Motor neuron (in vitro differentiated cells): ENCODE measurements around the gene GINM1. TPM values are rescaled to one million over a fixed set of nuclear protein-coding genes. Genes with fewer than 3 reads are reported as not detected.

ENCODE experiments used
- ATAC-seq, 8 experiments: fragments of 200-7000 bp; cut with Tn5 transposase; replicated peaks in 6 of 8; 2 replicates each; pipeline ENCODE4 v1.8.0; 2021; ENCODE audit warnings: mild to moderate bottlenecking in 8 of 8, moderate library complexity in 8 of 8
- H3K27ac ChIP-seq, 2 donors: fragments of 250-450 bp; sonication (Bioruptor Pico); 2 replicates each; pipeline ENCODE4 v1.9.0; 2021; ENCODE audit warnings: antibody characterized with exemption in 2 of 2, mild to moderate bottlenecking in 2 of 2, moderate library complexity in 1 of 2
- H3K4me1 ChIP-seq, 2 donors: fragments of 250-450 bp; sonication (Bioruptor Pico); replicated peaks in 1 of 2; 2 replicates each; pipeline ENCODE4 v1.6.1; 2021; ENCODE audit warnings: antibody characterized with exemption in 2 of 2, mild to moderate bottlenecking in 2 of 2, moderate library complexity in 1 of 2
- H3K4me3 ChIP-seq, 5 donors: fragments of 250-450 bp; sonication (Bioruptor Pico); 2 replicates each; pipeline ENCODE4 v1.9.0; 2021; ENCODE audit warnings: antibody characterized with exemption in 5 of 5, mild to moderate bottlenecking in 5 of 5, moderate library complexity in 4 of 5
- WGBS, 10 experiments: fragments of 450-650 bp; shearing (Covaris generic); methylation state at CpG; one replicate each; pipeline ENCODE4 v1.0.0; 2022; 5-methylcytosine and 5-hydroxymethylcytosine counted together
- in situ Hi-C, 9 experiments: fragments of 400-800 bp; cut with MboI; loops; one replicate each; pipeline ENCODE4 v1.15.0; 2021; ENCODE audit warnings: low sequenced_read_pairs in 9 of 9, low pct_unique_long_range_greater_than_20kb in 2 of 9; ENCODE audit not compliant: unreplicated experiment in 9 of 9
- total RNA-seq, 8 experiments: library from RNA; unstranded; fragments of 300-600 nt; gene quantifications; 2 replicates each; pipeline versions ENCODE4 v1.2.3 to v1.2.4, GENCODE V29; 2022

GINM1 gene, protein sequence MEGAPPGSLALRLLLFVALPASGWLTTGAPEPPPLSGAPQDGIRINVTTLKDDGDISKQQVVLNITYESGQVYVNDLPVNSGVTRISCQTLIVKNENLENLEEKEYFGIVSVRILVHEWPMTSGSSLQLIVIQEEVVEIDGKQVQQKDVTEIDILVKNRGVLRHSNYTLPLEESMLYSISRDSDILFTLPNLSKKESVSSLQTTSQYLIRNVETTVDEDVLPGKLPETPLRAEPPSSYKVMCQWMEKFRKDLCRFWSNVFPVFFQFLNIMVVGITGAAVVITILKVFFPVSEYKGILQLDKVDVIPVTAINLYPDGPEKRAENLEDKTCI
- total RNA-seq, result 10 to 100 TPM; 15.2 to 63.7 (median 21.6) TPM

DNA sequence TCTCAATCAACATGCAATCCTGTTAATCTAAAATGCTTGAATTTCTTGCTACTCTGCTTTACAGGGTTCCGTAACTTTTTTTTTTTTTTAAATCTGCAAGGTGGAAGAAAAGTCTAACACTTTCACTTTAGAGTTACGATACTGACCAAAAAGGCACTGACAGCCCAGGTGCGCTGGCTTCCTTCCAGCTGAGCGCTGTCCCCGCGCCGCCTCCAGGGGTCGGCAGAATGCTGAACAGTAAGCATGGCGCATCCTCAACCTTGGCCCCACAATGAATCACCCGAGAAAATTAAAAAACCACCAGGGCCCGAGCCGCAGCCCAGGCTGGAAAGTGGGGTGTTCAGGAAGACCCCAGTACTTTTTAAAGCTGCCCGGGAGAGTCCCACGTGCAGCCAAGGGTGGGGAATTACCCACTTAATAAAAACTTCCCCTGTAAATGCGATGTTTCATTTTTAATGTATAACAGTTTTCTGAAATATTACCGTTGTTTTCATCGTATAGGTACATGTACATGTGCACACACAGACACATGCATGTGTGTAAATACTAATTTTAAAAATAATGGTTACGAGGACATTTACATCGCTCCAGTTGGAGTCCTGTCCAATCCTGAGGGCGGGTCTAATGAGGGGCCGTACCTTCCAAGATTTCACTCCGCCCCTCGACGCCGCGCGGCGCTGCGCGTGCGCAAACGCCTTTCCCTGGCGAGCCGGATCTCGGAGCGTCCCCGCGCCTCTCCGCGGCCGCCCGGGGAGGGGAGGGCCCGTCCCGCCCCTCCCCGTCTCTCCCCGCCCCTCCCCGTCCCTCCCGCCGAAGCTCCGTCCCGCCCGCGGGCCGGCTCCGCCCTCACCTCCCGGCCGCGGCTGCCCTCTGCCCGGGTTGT lies at the start of gene GINM1:
TSS of gene GINM1 (plus strand) at position 849 of the 883 bp plus-strand sequence. CDS start 40 bp downstream, outside the sequence.
- Histone ChIP-seq H3K27ac (peak within 1 kb of the TSS; percentile 67 to 85), H3K4me3 (peak within 1 kb of the TSS; percentile 79 to 94 (median 84)), H3K4me1 (peaks cover 6 to 9% of the 10 kb centered on the region in 2 donors)
- ATAC-seq, result peak; percentile 79 to 94 (median 91)
- WGBS, 10 experiments, result 0 to 27% (median 1%) methylated on average over 1 to 16 of the region's 59 CpGs; no CpG with 5 or more reads in 1 of the 10 experiments
- in situ Hi-C loops, result no loop called here

DNA sequence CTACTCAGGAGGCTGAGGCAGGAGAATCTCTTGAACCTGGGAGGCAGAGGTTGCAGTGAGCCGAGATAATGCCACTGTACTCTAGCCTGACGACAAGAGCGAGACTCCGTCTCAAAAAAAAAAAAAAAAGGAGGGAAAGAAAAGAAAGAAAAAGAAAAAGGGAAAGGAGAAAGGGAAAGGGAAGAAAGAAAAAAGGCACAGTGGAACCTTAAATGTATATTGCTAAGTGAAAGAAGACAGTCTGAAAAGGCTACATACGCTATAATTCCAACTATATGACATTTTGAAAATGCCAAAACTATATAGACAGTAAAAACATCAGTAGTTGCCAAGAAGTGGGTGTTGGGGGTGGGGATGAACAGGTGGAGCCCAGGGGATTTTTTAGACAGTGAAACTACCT lies 36.5 kb upstream of the GINM1 start:
- WGBS, 10 experiments, result 94 to 100% (median 100%) methylated on average over 1 to 5 of the region's 5 CpGs; no CpG with 5 or more reads in 3 of the 10 experiments
- H3K27ac ChIP-seq, result no peak overlapping the region
- ATAC-seq, result no peak
- no peak overlapping the region for H3K4me3 ChIP-seq
- in situ Hi-C loops, result no loop called here
- H3K4me1 ChIP-seq, result no peaks in the 10 kb centered on the region

DNA sequence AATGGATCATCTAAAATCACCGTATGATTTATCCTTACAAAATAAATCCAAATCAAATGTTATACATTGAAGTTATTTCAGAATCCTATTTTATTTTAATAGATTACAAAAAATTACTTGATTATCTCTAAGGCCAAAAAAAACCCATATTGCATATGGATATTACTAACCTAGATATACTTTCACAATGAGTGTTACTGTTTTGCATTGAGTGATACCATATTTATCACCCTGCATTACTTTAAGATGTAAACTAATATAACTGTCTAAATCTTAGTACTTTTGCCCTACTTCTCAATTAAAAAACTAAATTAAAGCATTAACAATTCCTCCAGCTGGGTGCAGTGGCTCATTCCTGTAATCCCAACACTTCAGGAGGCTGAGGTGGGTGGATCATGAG lies 31.4 kb upstream of the GINM1 start:
- ATAC-seq, result no peak
- Histone ChIP-seq H3K4me1 (no peaks in the 10 kb centered on the region), H3K4me3 (no peak overlapping the region), H3K27ac (no peak overlapping the region)
- WGBS, 10 experiments, result 81 to 100% (median 100%) methylated on average over 1 of the region's 1 CpG; no CpG with 5 or more reads in 1 of the 10 experiments
- in situ Hi-C loops, result no loop called here

DNA sequence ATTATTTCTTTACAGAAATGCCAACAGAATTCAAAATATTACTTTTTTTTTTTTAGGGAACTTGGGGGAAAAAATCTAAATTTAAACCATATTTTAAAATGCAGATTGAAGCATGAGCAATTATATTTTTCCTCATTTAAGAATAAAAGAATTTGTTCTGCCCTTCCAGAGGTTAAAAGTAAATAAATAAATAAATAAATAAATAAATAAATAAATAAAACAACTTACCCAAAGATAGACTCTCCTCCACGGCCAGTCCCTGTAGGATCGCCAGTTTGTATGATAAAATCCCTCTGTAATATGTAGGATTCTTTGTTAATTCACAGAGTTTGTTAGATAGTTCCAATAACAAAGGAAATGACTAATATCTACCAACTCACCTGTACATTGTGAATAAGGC lies 25.0 kb upstream of the GINM1 start:
- in situ Hi-C loops, result no loop called here
- Histone ChIP-seq H3K4me1 (peaks cover 7 to 16% of the 10 kb centered on the region in 2 donors), H3K4me3 (no peak overlapping the region), H3K27ac (no peak overlapping the region)
- ATAC-seq, result no peak
- 77 to 100% (median 95%) methylated on average over 2 of the region's 2 CpGs for WGBS, 10 experiments

DNA sequence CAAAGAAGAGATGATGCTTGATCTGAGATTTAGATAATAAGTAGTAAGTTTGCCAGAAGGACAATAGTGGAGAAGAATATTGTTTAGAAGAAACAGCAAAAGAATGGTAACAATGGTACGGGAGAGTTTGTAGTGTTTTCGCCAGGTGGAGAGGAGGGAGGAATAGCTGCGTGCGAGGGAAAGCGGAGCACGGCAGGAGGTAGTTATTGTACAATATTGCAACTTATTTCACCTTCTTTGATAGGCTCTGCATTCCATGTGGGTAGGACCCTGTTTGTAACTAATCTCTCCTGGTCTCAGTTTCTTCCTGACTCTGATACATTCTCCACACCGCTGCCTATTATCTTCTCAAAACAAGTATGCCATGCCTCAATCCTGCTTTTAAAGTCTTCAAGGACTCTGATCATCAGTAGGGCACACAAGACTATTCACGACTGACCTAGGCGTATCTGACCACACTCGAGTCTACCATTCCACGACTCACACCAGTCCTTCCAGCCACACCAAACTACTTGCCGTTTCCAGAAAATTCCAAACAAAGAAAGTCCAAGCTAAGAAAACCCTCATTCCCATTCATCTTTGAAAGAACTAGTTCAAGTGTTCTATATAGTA lies 21.4 kb upstream of the GINM1 start:
- in situ Hi-C loops, result no loop called here
- ATAC-seq, result peak in 5 of 8 experiments; percentile 1 to 8 (median 2)
- peaks cover 7 to 16% of the 10 kb centered on the region in 2 donors for H3K4me1 ChIP-seq
- peak overlapping the region; percentile 93 to 97 for H3K27ac ChIP-seq
- WGBS, 10 experiments, result 4 to 71% (median 28%) methylated on average over 1 to 12 of the region's 12 CpGs; no CpG with 5 or more reads in 1 of the 10 experiments
- peak overlapping the region; percentile 84 to 92 (median 91) for H3K4me3 ChIP-seq

DNA sequence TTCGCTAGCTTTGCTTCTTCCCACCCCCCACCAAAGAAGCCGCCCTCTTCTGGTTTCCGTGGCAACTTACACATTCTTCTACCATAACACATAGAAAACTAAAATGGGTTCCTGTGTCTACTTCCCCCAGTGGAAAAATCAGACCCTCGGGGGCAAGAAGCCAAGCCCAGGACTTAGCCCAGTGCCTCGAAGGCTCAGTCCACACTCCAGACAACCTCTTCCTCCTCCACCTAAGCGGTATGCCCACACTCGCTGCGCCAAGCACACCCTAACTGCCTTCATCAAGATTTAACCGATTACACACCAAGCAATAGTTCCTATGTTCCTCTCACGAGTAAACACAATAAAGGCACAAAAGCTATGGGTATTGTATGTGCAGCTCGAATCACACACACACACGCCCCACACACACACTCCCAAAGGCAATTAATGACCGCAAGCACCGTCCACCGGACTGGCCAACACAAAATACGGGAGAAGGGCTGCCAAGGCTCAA lies 20.9 kb upstream of the GINM1 start:
- Histone ChIP-seq H3K4me1 (peaks cover 7 to 16% of the 10 kb centered on the region in 2 donors), H3K27ac (peak overlapping the region; percentile 93 to 97), H3K4me3 (peak overlapping the region; percentile 84 to 92 (median 91))
- ATAC-seq, result peak; percentile 16 to 36 (median 30)
- 0% methylated on average over 1 to 15 of the region's 16 CpGs; no CpG with 5 or more reads in 2 of the 10 experiments for WGBS, 10 experiments
- in situ Hi-C loops, result no loop called here

DNA sequence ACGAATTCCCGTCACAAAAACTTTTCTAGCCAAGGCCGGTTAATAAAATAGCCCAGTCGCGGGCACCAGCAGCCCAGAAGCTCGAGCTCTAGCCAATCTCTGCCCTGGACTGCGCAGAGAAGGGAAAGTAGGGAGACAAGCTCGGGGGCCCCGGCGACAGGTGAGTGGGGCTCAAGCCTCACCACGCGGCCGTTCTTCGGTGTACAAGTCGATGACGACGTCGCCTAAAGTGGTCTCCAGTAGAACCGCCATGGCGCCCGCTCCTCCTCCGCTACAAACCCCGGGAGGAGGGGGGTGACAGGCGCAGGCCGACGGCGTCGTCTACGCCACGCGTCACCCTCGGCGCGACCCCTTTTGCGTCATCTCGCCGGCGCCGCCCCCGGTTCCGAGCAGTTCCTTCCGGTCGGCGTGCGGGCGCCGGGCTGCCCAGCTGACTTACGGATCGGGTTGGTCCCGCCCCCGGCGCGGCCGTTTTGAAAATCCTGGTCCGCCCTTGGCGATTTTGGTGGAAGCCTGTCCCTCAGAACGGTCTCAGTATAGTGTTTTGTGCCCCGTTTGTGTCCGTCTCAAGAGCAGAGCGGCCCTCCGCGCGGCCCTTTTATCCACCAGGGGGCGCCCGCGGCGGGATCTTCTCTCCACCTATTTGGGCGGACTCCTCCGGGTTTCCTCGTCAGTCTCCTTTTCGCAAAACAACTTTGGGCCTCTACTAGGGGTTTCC lies 20.3 kb upstream of the GINM1 start, which contains the start of gene PPIL4:
TSS of gene PPIL4 (minus strand) at position 290 of the 718 bp plus-strand sequence. CDS start at position 252, 38 bp downstream.
- WGBS, 10 experiments, result 0 to 2% (median 1%) methylated on average over 5 to 28 of the region's 71 CpGs; no CpG with 5 or more reads in 5 of the 10 experiments
- Histone ChIP-seq H3K4me1 (peaks cover 7 to 16% of the 10 kb centered on the region in 2 donors), H3K4me3 (peak within 1 kb of the TSS; percentile 84 to 92 (median 91)), H3K27ac (peak within 1 kb of the TSS; percentile 93 to 97)
- in situ Hi-C loops, result no loop called here
- peak; percentile 88 to 97 (median 94) for ATAC-seq

DNA sequence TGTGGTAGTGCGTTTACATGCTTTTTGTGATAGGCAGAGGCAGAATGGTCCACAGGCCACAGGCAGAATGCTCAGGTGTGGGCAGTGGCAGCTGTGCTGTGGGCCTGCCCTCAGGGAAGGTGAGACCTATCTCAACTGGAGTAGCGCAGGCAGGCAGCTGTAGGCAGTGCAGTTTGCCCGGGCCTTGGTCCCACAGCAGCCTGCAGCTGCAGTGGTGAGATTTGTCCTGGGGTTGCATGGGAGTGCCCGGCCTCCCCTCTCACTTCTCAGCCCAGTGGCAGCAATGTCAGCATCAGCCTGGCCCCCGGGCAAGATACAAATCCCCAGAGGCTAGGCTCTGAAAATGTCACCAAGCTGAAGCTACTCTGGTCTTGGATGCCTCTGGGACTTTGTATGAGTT lies 14.3 kb upstream of the GINM1 start:
- Histone ChIP-seq H3K4me1 (no peaks in the 10 kb centered on the region), H3K4me3 (no peak overlapping the region), H3K27ac (no peak overlapping the region)
- WGBS, 10 experiments, result 0 to 57% (median 40%) methylated on average over 1 to 3 of the region's 5 CpGs; no CpG with 5 or more reads in 4 of the 10 experiments
- in situ Hi-C loops, result no loop called here
- ATAC-seq, result no peak

DNA sequence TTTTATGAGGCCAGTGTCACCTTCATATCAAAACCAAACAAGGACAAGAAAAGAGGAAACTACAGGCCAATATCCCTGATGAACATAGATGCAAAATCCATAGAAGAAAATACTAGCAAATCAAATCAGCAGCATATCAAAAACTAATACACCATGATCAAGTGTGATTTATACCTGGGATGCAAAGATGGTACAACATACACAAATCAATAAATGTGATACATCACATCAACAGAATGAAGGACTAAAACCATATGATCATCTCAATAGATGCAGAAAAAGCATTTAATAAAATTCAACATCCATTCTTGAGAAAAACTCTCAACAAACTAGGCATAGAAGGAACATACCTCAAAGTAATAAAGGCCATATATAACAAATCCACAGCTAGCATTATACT lies 8.1 kb upstream of the GINM1 start:
- no peaks in the 10 kb centered on the region for H3K4me1 ChIP-seq
- no peak overlapping the region for H3K4me3 ChIP-seq
- no peak for ATAC-seq
- in situ Hi-C loops, result no loop called here
- H3K27ac ChIP-seq, result no peak overlapping the region

DNA sequence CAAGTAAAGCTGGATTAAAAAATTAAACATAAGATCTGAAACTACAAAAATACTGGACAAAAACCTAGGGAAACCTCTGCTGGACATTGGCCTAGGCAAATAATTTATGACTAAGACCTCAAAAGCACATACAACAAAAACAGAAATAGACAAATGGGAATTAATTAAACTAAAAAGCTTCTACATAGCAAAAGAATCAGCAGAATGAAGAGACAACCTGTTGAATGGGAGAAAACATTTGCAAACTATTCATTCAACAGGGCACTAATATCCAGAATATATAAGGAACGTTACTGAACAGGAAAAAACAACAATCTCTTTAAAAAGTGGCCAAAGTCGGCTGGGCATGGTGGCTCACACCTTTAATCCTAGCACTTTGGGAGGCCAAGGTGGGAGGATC lies 6.8 kb upstream of the GINM1 start:
- in situ Hi-C loops, result no loop called here
- no peak overlapping the region for H3K27ac ChIP-seq
- H3K4me1 ChIP-seq, result no peaks in the 10 kb centered on the region
- H3K4me3 ChIP-seq, result no peak overlapping the region
- WGBS, 10 experiments, result 35 to 100% (median 60%) methylated on average over 1 to 2 of the region's 2 CpGs; no CpG with 5 or more reads in 1 of the 10 experiments
- no peak for ATAC-seq

DNA sequence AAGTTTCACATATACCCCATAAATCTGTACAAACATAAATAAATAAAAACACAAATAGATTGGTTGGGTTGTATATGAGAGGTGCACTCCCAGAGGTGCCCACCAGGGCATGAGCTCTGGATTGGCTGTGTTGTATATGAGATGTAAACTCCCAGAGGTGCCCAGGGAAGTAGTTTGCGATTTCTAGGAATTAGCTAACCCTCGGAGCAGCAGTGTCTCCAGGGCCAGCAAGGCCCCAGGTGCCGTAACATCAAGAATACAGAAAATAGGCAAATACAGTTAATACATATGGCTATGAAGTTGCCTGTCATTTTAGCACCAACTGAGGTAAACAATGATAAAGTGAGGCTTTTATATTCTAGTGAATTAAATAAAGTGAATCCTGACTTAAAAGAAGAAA lies 5.4 kb upstream of the GINM1 start:
- Histone ChIP-seq H3K4me3 (no peak overlapping the region), H3K4me1 (peaks cover 0 to 2% of the 10 kb centered on the region in 2 donors), H3K27ac (no peak overlapping the region)
- ATAC-seq, result peak in 2 of 8 experiments; percentile 15 to 57
- WGBS, 10 experiments, result 33 to 100% (median 61%) methylated on average over 1 to 2 of the region's 3 CpGs; no CpG with 5 or more reads in 4 of the 10 experiments
- in situ Hi-C loops, result no loop called here
